H9 (cell line): Measurements from ENCODE around the gene NANOS3. TPM values are rescaled to one million over a fixed set of nuclear protein-coding genes. Genes with fewer than 3 reads are reported as not detected.

Experiments
- DNase-seq: peaks from one replicate; pipeline ENCODE4 v3.0.0-alpha.2; 2017
- H2AFZ ChIP-seq: one replicate; pipeline ENCODE4 v1.6.1; 2013; ENCODE audit warnings: mild to moderate bottlenecking, low read length, control low read depth, moderate library complexity
- H2AK5ac ChIP-seq: 2 replicates; pipeline ENCODE4 v1.6.1; 2013; ENCODE audit warnings: low read length, control low read depth, mixed read lengths; ENCODE audit not compliant: insufficient read length
- H2BK120ac ChIP-seq: one replicate; pipeline ENCODE4 v1.6.1; 2013; ENCODE audit warnings: low read depth, mild to moderate bottlenecking, low read length, control low read depth, inconsistent platforms; ENCODE audit not compliant: poor library complexity, severe bottlenecking
- H2BK12ac ChIP-seq: 2 replicates; pipeline ENCODE4 v1.6.1; 2013; ENCODE audit warnings: low read length, control low read depth, mixed read lengths, low read depth; ENCODE audit not compliant: insufficient read length
- H2BK15ac ChIP-seq: 2 replicates; pipeline ENCODE4 v1.6.1; 2013; ENCODE audit warnings: low read depth, low read length, control low read depth
- H2BK20ac ChIP-seq: one replicate; pipeline ENCODE4 v1.6.1; 2013; ENCODE audit warnings: low read depth, mild to moderate bottlenecking, low read length, control low read depth, inconsistent platforms; ENCODE audit not compliant: poor library complexity, severe bottlenecking
- H2BK5ac ChIP-seq: 2 replicates; pipeline ENCODE4 v1.6.1; 2013; ENCODE audit warnings: low read length, control low read depth, mixed read lengths; ENCODE audit not compliant: insufficient read length
- H3K14ac ChIP-seq: 2 replicates; pipeline ENCODE4 v1.6.1; 2013; ENCODE audit warnings: low read length, control low read depth; ENCODE audit not compliant: insufficient read depth
- H3K18ac ChIP-seq: 2 replicates; pipeline ENCODE4 v1.6.1; 2013; ENCODE audit warnings: low read depth, mild to moderate bottlenecking, mixed read lengths, low read length, control low read depth; ENCODE audit not compliant: insufficient read length
- H3K23ac ChIP-seq: 2 replicates; pipeline ENCODE4 v1.6.1; 2013; ENCODE audit warnings: low read length, control low read depth, mixed read lengths, low read depth; ENCODE audit not compliant: insufficient read length
- H3K23me2 ChIP-seq: 2 replicates; pipeline ENCODE4 v1.6.1; 2013; ENCODE audit warnings: low read depth, mild to moderate bottlenecking, mixed read lengths, low read length, control low read depth; ENCODE audit not compliant: insufficient read length, poor library complexity, severe bottlenecking
- H3K27ac ChIP-seq: 2 replicates; pipeline ENCODE4 v1.5.1; 2013; ENCODE audit warnings: low read length, control low read depth, mixed read lengths, low read depth; ENCODE audit not compliant: insufficient read length
- H3K27me3 ChIP-seq: 2 replicates; pipeline ENCODE4 v1.6.1; 2013; ENCODE audit warnings: low read length, control low read depth, inconsistent platforms; ENCODE audit not compliant: insufficient read depth
- H3K4ac ChIP-seq: 2 replicates; pipeline ENCODE4 v1.6.1; 2013; ENCODE audit warnings: low read depth, mild to moderate bottlenecking, control low read depth, inconsistent platforms, low read length, moderate library complexity
- H3K4me1 ChIP-seq: 2 replicates; pipeline ENCODE4 v1.6.1; 2013; ENCODE audit warnings: low read length, control low read depth, inconsistent platforms; ENCODE audit not compliant: insufficient read depth
- H3K4me2 ChIP-seq: 2 replicates; pipeline ENCODE4 v1.6.1; 2013; ENCODE audit warnings: low read length, control low read depth, mixed read lengths; ENCODE audit not compliant: insufficient read length, insufficient read depth
- H3K56ac ChIP-seq: 2 replicates; pipeline ENCODE4 v1.6.1; 2013; ENCODE audit warnings: low read depth, mild to moderate bottlenecking, mixed read lengths, low read length, control low read depth; ENCODE audit not compliant: insufficient read length
- H3K79me1 ChIP-seq: 2 replicates; pipeline ENCODE4 v1.6.1; 2013; ENCODE audit warnings: low read depth, mild to moderate bottlenecking, moderate library complexity, low read length, control low read depth, inconsistent platforms; ENCODE audit not compliant: insufficient read depth, poor library complexity, severe bottlenecking
- H3K79me2 ChIP-seq: 2 replicates; pipeline ENCODE4 v1.6.1; 2013; ENCODE audit warnings: low read length, control low read depth, inconsistent platforms; ENCODE audit not compliant: insufficient read depth
- H3K9ac ChIP-seq: 2 replicates; pipeline ENCODE4 v1.6.1; 2013; ENCODE audit warnings: low read length, control low read depth, mixed read lengths; ENCODE audit not compliant: insufficient read length; ENCODE audit errors: extremely low read depth
- H3K9me3 ChIP-seq: one replicate; pipeline ENCODE4 v1.6.1; 2013; ENCODE audit warnings: low read depth, low read length, inconsistent platforms; ENCODE audit not compliant: control insufficient read depth
- H3T11ph ChIP-seq: one replicate; pipeline ENCODE4 v1.6.1; 2013; ENCODE audit warnings: mild to moderate bottlenecking, low read length, control low read depth, inconsistent platforms
- H4K20me1 ChIP-seq: one replicate; pipeline ENCODE4 v1.6.1; 2013; ENCODE audit not compliant: control insufficient read depth, insufficient read length, insufficient read depth
- H4K5ac ChIP-seq: 2 replicates; pipeline ENCODE4 v1.6.1; 2013; ENCODE audit warnings: low read depth, mild to moderate bottlenecking, mixed read lengths, low read length, control low read depth; ENCODE audit not compliant: insufficient read length
- H4K8ac ChIP-seq: replicated peaks from 2 replicates; pipeline ENCODE4 v1.6.1; 2013; ENCODE audit warnings: low read length, control low read depth, mixed read lengths, low read depth; ENCODE audit not compliant: insufficient read length
- H4K91ac ChIP-seq: 2 replicates; pipeline ENCODE4 v1.6.1; 2013; ENCODE audit warnings: low read depth, mild to moderate bottlenecking, moderate library complexity, mixed read lengths, low read length, control low read depth; ENCODE audit not compliant: insufficient read length
- H3K27ac Mint-ChIP-seq, 3 experiments: 2 replicates in 2 of 3; 3 replicates in 1 of 3; pipeline ENCODE4 v1.8.0; 2020 to 2021; ENCODE audit warnings: mixed read lengths in 3 of 3, mild to moderate bottlenecking in 1 of 3, moderate library complexity in 1 of 3
- H3K27me3 Mint-ChIP-seq: 2 replicates; pipeline ENCODE4 v1.8.0; 2021; ENCODE audit warnings: low read depth, mild to moderate bottlenecking, moderate library complexity, mixed read lengths
- H3K36me3 Mint-ChIP-seq, 3 experiments: 2 replicates in 2 of 3; 3 replicates in 1 of 3; pipeline ENCODE4 v1.8.0; 2020 to 2021; ENCODE audit warnings: low read depth in 3 of 3, mixed read lengths in 3 of 3; ENCODE audit not compliant: insufficient read depth in 1 of 3
- H3K4me1 Mint-ChIP-seq, 2 experiments: 2 replicates each; pipeline ENCODE4 v1.8.0; 2020; ENCODE audit warnings: mixed read lengths in 2 of 2
- H3K4me3 Mint-ChIP-seq, 2 experiments: 2 replicates in 1 of 2; 3 replicates in 1 of 2; pipeline ENCODE4 v1.8.0; 2020 to 2021; ENCODE audit warnings: mild to moderate bottlenecking in 2 of 2, mixed read lengths in 2 of 2, moderate library complexity in 1 of 2
- H3K9me3 Mint-ChIP-seq, 2 experiments: 2 replicates in 1 of 2; 3 replicates in 1 of 2; pipeline ENCODE4 v1.8.0; 2020; ENCODE audit warnings: mild to moderate bottlenecking in 2 of 2, mixed read lengths in 2 of 2, moderate library complexity in 1 of 2
- CTCF ChIP-seq: fragments of 200-600 bp; sonication (generic); conservative IDR thresholded peaks from 3 replicates; pipeline ENCODE4 v1.8.0; 2021; ENCODE audit warnings: antibody characterized with exemption, mild to moderate bottlenecking
- WGBS: extraction: QIAGEN DNeasy Blood & Tissue Kit; methylation state at CpG from one replicate; pipeline ENCODE4 v1.1.7; 2013; ENCODE audit warnings: missing lambda C conversion rate, low lambda C conversion rate, mixed read lengths; ENCODE audit not compliant: insufficient read length; ENCODE audit errors: extremely low coverage; 5-methylcytosine and 5-hydroxymethylcytosine counted together
- total RNA-seq: library from RNA; stranded (reverse); gene quantifications from 2 replicates; pipeline ENCODE4 v1.2.1, GENCODE V29; 2021

Gene NANOS3
- total RNA-seq, 1 experiment from 2014 or later, result not detected

GRCh38 chr19:13868663-13869062 lies 8.3 kb upstream of the NANOS3 start:
- peaks cover 3% of the 10 kb centered on the region for H3K23me2 ChIP-seq
- no peak overlapping the region for H2BK15ac ChIP-seq
- Mint-ChIP-seq H3K4me3 (no peak overlapping the region; a peak in 1 of 5 replicates), H3K4me1 (peaks cover 13 to 15% of the 10 kb centered on the region in 2 experiments), H3K9me3 (no peaks in the 10 kb centered on the region), H3K36me3 (no peaks in the 10 kb centered on the region; a peak in 2 of 7 replicates), H3K27ac (no peak overlapping the region; a peak in 1 of 7 replicates), H3K27me3 (peaks cover 90% of the 10 kb centered on the region)
- no peak overlapping the region for H3K27ac ChIP-seq
- no peak overlapping the region for H4K8ac ChIP-seq
- H2AK5ac ChIP-seq, result no peak overlapping the region
- H2BK120ac ChIP-seq, result no peak overlapping the region
- H4K91ac ChIP-seq, result no peak overlapping the region
- DNase-seq, result no peak
- H2BK5ac ChIP-seq, result no peak overlapping the region
- no peak overlapping the region for H3K23ac ChIP-seq
- no peaks in the 10 kb centered on the region for H3K9me3 ChIP-seq
- no peaks in the 10 kb centered on the region for H3K4me1 ChIP-seq
- H3K79me1 ChIP-seq, result no peaks in the 10 kb centered on the region
- H4K5ac ChIP-seq, result no peak overlapping the region
- H3K9ac ChIP-seq, result no peak overlapping the region
- no peaks in the 10 kb centered on the region for H3K79me2 ChIP-seq
- no peak overlapping the region for H3K4ac ChIP-seq
- no peak overlapping the region for H3K14ac ChIP-seq
- H2BK20ac ChIP-seq, result no peak overlapping the region
- H3K27me3 ChIP-seq, result peaks cover 43% of the 10 kb centered on the region; the same call in 1 of the 2 replicates
- H2BK12ac ChIP-seq, result no peak overlapping the region
- H3K56ac ChIP-seq, result no peak overlapping the region
- H4K20me1 ChIP-seq, result no peaks in the 10 kb centered on the region
- no peak overlapping the region for H2AFZ ChIP-seq
- no CpG with 5 or more reads among the region's 4 CpGs for WGBS
- no peak overlapping the region for H3K18ac ChIP-seq
- H3T11ph ChIP-seq, result no peak overlapping the region
- H3K4me2 ChIP-seq, result no peak overlapping the region
- TF ChIP-seq CTCF, result no peak
